GM12878 (cell line): ENCODE results near the gene ATG101. TPM values are rescaled to one million over a fixed set of nuclear protein-coding genes. Genes with fewer than 3 reads are reported as not detected.

ENCODE experiments used
- CBX5 ChIP-seq: sonication (generic); IDR thresholded peaks from 2 replicates; pipeline ENCODE4 v1.6.1; 2016; ENCODE audit warnings: low read depth, moderate library complexity, mild to moderate bottlenecking, inconsistent platforms
- CEBPB ChIP-seq, 2 experiments: fragments of 150-350 bp in 1 of 2; IDR thresholded peaks; 2 replicates each; pipeline ENCODE4 v1.6.1; 2012 to 2014; ENCODE audit warnings: low read depth in 2 of 2, low read length in 2 of 2, borderline replicate concordance in 1 of 2, inconsistent platforms in 1 of 2
- CTCF ChIP-seq, 3 experiments: IDR thresholded peaks in 2 of 3; conservative IDR thresholded peaks in 1 of 3; 2 replicates each; pipeline ENCODE4 v1.5.1; 2011; ENCODE audit warnings: low read depth in 3 of 3, low read length in 3 of 3, mild to moderate bottlenecking in 3 of 3, control low read depth in 2 of 3, moderate library complexity in 2 of 3, inconsistent platforms in 1 of 3, mixed read lengths in 1 of 3; ENCODE audit not compliant: control insufficient read depth in 2 of 3, insufficient read depth in 1 of 3; ENCODE audit errors: extremely low read depth in 1 of 3
- E2F8 ChIP-seq: fragments of 450-650 bp; IDR thresholded peaks from 2 replicates; pipeline ENCODE4 v1.6.1; 2018; ENCODE audit warnings: mild to moderate bottlenecking, low read depth, moderate library complexity; ENCODE audit not compliant: partially characterized antibody
- EP300 ChIP-seq, 2 experiments: fragments of 150-350 bp in 1 of 2; IDR thresholded peaks; 2 replicates each; pipeline ENCODE4 v1.6.1; 2011 to 2012; ENCODE audit warnings: low read depth in 2 of 2, low read length in 2 of 2, borderline replicate concordance in 1 of 2, improper control_type of control experiment in 1 of 2, inconsistent platforms in 1 of 2; ENCODE audit not compliant: control insufficient read depth in 1 of 2
- ETV6 ChIP-seq, 2 experiments: fragments of 450-650 bp in 1 of 2; IDR thresholded peaks in 1 of 2; conservative IDR thresholded peaks in 1 of 2; 2 replicates each; pipeline ENCODE4 v1.6.1; 2014; ENCODE audit warnings: antibody characterized with exemption in 1 of 2, borderline replicate concordance in 1 of 2, low read depth in 1 of 2, mild to moderate bottlenecking in 1 of 2, moderate library complexity in 1 of 2
- EZH2 ChIP-seq: IDR thresholded peaks from 2 replicates; pipeline ENCODE4 v1.6.1; 2012; ENCODE audit warnings: low read depth, mild to moderate bottlenecking, control low read depth, inconsistent platforms, low read length, borderline replicate concordance; ENCODE audit not compliant: control insufficient read depth
- HDAC2 ChIP-seq: fragments of 200-600 bp; sonication (generic); IDR thresholded peaks from 2 replicates; pipeline ENCODE4 v1.6.1; 2017
- HDGF ChIP-seq: fragments of 450-650 bp; IDR thresholded peaks from 2 replicates; pipeline ENCODE4 v1.6.1; 2016; ENCODE audit warnings: antibody characterized with exemption
- MTA2 ChIP-seq: fragments of 450-650 bp; IDR thresholded peaks from 2 replicates; pipeline ENCODE4 v1.6.1; 2016; ENCODE audit warnings: low read depth, mild to moderate bottlenecking, moderate library complexity
- NBN ChIP-seq: fragments of 450-650 bp; IDR thresholded peaks from 2 replicates; pipeline ENCODE4 v1.6.1; 2016
- NFXL1 ChIP-seq: fragments of 450-650 bp; IDR thresholded peaks from 2 replicates; pipeline ENCODE4 v1.6.1; 2017; ENCODE audit warnings: antibody characterized with exemption, mild to moderate bottlenecking, borderline replicate concordance
- NR2F1 ChIP-seq: fragments of 450-650 bp; conservative IDR thresholded peaks from 2 replicates; pipeline ENCODE4 v1.6.1; 2017; ENCODE audit warnings: mild to moderate bottlenecking
- PML ChIP-seq: IDR thresholded peaks from 2 replicates; pipeline ENCODE4 v1.6.1; 2012; ENCODE audit warnings: low read length, inconsistent platforms
- POLR2AphosphoS2 ChIP-seq: IDR thresholded peaks from 2 replicates; pipeline ENCODE4 v1.6.1; 2011; ENCODE audit warnings: low read depth, mild to moderate bottlenecking, low read length, improper control_type of control experiment, moderate library complexity
- RAD21 ChIP-seq: IDR thresholded peaks from 2 replicates; pipeline ENCODE4 v1.6.1; 2011; ENCODE audit warnings: mild to moderate bottlenecking, low read depth, low read length, moderate library complexity; ENCODE audit not compliant: insufficient read depth
- RAD51 ChIP-seq: fragments of 450-650 bp; IDR thresholded peaks from 2 replicates; pipeline ENCODE4 v1.6.1; 2016; ENCODE audit warnings: moderate library complexity, mild to moderate bottlenecking, inconsistent platforms
- RB1 ChIP-seq: fragments of 450-650 bp; formaldehyde crosslinking; IDR thresholded peaks from 2 replicates; pipeline ENCODE4 v1.6.1; 2017; ENCODE audit warnings: mild to moderate bottlenecking, borderline replicate concordance
- RBBP5 ChIP-seq: fragments of 200-600 bp; sonication (generic); conservative IDR thresholded peaks from 2 replicates; pipeline ENCODE4 v1.6.1; 2016
- RELB ChIP-seq: fragments of 450-650 bp; IDR thresholded peaks from 2 replicates; pipeline ENCODE4 v1.6.1; 2017; ENCODE audit warnings: low read depth, mild to moderate bottlenecking, moderate library complexity
- RFX5 ChIP-seq: IDR thresholded peaks from 2 replicates; pipeline ENCODE4 v1.6.1; 2011; ENCODE audit warnings: low read depth, low read length, improper control_type of control experiment
- SMARCA5 ChIP-seq: fragments of 450-650 bp; IDR thresholded peaks from 2 replicates; pipeline ENCODE4 v1.6.1; 2017; ENCODE audit warnings: mild to moderate bottlenecking
- SRF ChIP-seq, 2 experiments: IDR thresholded peaks; 2 replicates each; pipeline ENCODE4 v1.6.1; 2011; ENCODE audit warnings: low read depth in 2 of 2, low read length in 2 of 2, mild to moderate bottlenecking in 1 of 2, moderate library complexity in 1 of 2
- TCF12 ChIP-seq: IDR thresholded peaks from 2 replicates; pipeline ENCODE4 v1.6.1; 2011; ENCODE audit warnings: low read depth, mild to moderate bottlenecking, low read length
- YBX1 ChIP-seq: fragments of 450-650 bp; IDR thresholded peaks from 2 replicates; pipeline ENCODE4 v1.6.1; 2016; ENCODE audit warnings: antibody characterized with exemption
- polyA plus RNA-seq, 11 experiments: library from polyadenylated mRNA; depleted of rRNA in 4 of 11; unstranded in 6 of 11; stranded (reverse) in 5 of 11; fragments of >200 nt; fragmentation: Nextera tagmentation in 4 of 11; fragmentation: Illumina TruSeq in 1 of 11; extraction: Ambion mirVana in 4 of 11; extraction: Trizol in 1 of 11; gene quantifications; 1 replicate in 1 of 11; 2 replicates in 10 of 11; pipeline versions ENCODE4 v1.2.1 to v1.2.3, GENCODE V29; 2011 to 2016; ENCODE audit warnings: inconsistent platforms in 2 of 11, missing spikeins in 2 of 11, low read depth in 1 of 11
- total RNA-seq, 4 experiments: library from RNA; depleted of rRNA in 3 of 4; stranded (reverse); fragments of >200 nt in 3 of 4; fragmentation: Illumina TruSeq in 1 of 4; extraction: Trizol in 1 of 4; gene quantifications; 2 replicates each; pipeline versions ENCODE4 v1.2.1 to v1.2.3, GENCODE V29; 2013 to 2021

Gene ATG101
- total and polyA plus RNA-seq, 10 of the 15 experiments (the other 5 are each of a cell fraction or from before 2014, with no cell fraction given), result 2.7 to 49.8 (median 35.3) TPM

GRCh38 chr12:52050758-52051541 lies 18.8 kb upstream of the ATG101 start, which contains the start of gene NR4A1 (continued):
- TF ChIP-seq ETV6 (conservative IDR thresholded peaks at IDR 0.05 in 1 of 2, IDR thresholded peaks at IDR 0.05 in 1 of 2; ENCODE audit: borderline replicate concordance in 1 of 2, low read depth in 1 of 2) (no peak), TCF12 (peak; percentile 64; the same call in 1 of the 2 replicates), NBN (peak; percentile 56; the same call in 1 of the 2 replicates), SMARCA5 (peak; percentile 82), E2F8 (no peak), NFXL1 (no peak), RAD51 (no peak), EP300 (IDR thresholded peaks at IDR 0.05; ENCODE audit: borderline replicate concordance in 1 of 2, control insufficient read depth in 1 of 2, low read depth in 2 of 2, low read length in 2 of 2) (peak; percentile 87 to 88), PML (no peak), POLR2AphosphoS2 (peak; percentile 87; the same call in 1 of the 2 replicates), RBBP5 (no peak), HDGF (peak; percentile 90), HDAC2 (no peak), NR2F1 (peak; percentile 29; the same call in 1 of the 2 replicates), RELB (no peak; the same call in 1 of the 2 replicates), RB1 (peak; percentile 32; the same call in 1 of the 2 replicates), CTCF (IDR thresholded peaks at IDR 0.05 in 2 of 3, conservative IDR thresholded peaks at IDR 0.05 in 1 of 3; ENCODE audit: control insufficient read depth in 2 of 3, extremely low read depth in 1 of 3, insufficient read depth in 1 of 3, low read depth in 3 of 3, low read length in 3 of 3) (peak in 2 of 3 experiments; percentile 5 to 31; a peak in 2 of 6 replicates), SRF (IDR thresholded peaks at IDR 0.05; ENCODE audit: low read depth in 2 of 2, low read length in 2 of 2) (peak; percentile 99), EZH2 (no peak), RFX5 (no peak), CBX5 (no peak), YBX1 (no peak), RAD21 (no peak), MTA2 (peak; percentile 69), CEBPB (IDR thresholded peaks at IDR 0.05; ENCODE audit: borderline replicate concordance in 1 of 2, low read depth in 2 of 2, low read length in 2 of 2) (no peak)
